Activated CD8-positive, alpha-beta memory T cell treated with anti-CD3 and anti-CD28 coated beads for 24 hours (primary cell): ENCODE measurements around the gene UBB.

Experiments used
- DNase-seq: peaks from one replicate; pipeline ENCODE4 v3.0.0-alpha.2; 2020

UBB gene

GRCh38 chr17:16419074-16419928, 38.4 kb downstream of the UBB start:
- DNase-seq = peak; percentile 79

- peak; percentile 79 for DNase-seq
Observed at GRCh38 chr17:16419929-16420271, 39.0 kb downstream of the UBB start.

- no peak for DNase-seq
Observed at GRCh38 chr17:16422416-16422815, 41.5 kb downstream of the UBB start.

GRCh38 chr17:16423226-16423872, 42.5 kb downstream of the UBB start:
- no peak for DNase-seq

- DNase-seq = no peak
Observed at GRCh38 chr17:16425202-16425601, 44.3 kb downstream of the UBB start.

GRCh38 chr17:16425698-16426659, 45.1 kb downstream of the UBB start:
- DNase-seq = no peak

- no peak for DNase-seq
Observed at GRCh38 chr17:16427020-16427419, 46.1 kb downstream of the UBB start.

GRCh38 chr17:16428098-16428882, 47.4 kb downstream of the UBB start:
- peak; percentile 79 for DNase-seq

- DNase-seq = no peak
Observed at GRCh38 chr17:16429083-16429482, 48.2 kb downstream of the UBB start.

- no peak for DNase-seq
Observed at GRCh38 chr17:16430650-16431049, 49.8 kb downstream of the UBB start.

- no peak for DNase-seq
Observed at GRCh38 chr17:16432017-16432416, 51.1 kb downstream of the UBB start.
